Subcutaneous abdominal adipose tissue (tissue), 5 donors: ENCODE results near the gene SMCO4.
"Not testable (repeated sequence)": the region's sequence is repeated elsewhere in the genome, so short reads cannot be mapped to it uniquely, and the experiment has no call there.

Experiments
- H3K27ac ChIP-seq: one replicate; pipeline ENCODE4 v1.7.0; 2013; ENCODE audit warnings: low read depth, mild to moderate bottlenecking, inconsistent platforms, low read length, moderate library complexity
- H3K27me3 ChIP-seq, 5 donors: one replicate each; pipeline ENCODE4 v1.7.0; 2013; ENCODE audit warnings: low read length in 5 of 5, inconsistent platforms in 1 of 5; ENCODE audit not compliant: control insufficient read depth in 5 of 5, insufficient read depth in 4 of 5
- H3K36me3 ChIP-seq, 5 donors: one replicate each; pipeline ENCODE4 v1.7.0; 2013; ENCODE audit warnings: low read length in 5 of 5; ENCODE audit not compliant: control insufficient read depth in 5 of 5, insufficient read depth in 5 of 5
- H3K4me1 ChIP-seq, 5 donors: one replicate each; pipeline ENCODE4 v1.7.0; 2013; ENCODE audit warnings: low read length in 5 of 5, mild to moderate bottlenecking in 3 of 5, moderate library complexity in 1 of 5; ENCODE audit not compliant: control insufficient read depth in 5 of 5, insufficient read depth in 5 of 5
- H3K4me3 ChIP-seq, 5 donors: one replicate each; pipeline ENCODE4 v1.7.0; 2013; ENCODE audit warnings: low read length in 5 of 5, low read depth in 1 of 5
- H3K9ac ChIP-seq, 5 donors: one replicate each; pipeline ENCODE4 v1.7.0; 2013; ENCODE audit warnings: low read length in 5 of 5, mild to moderate bottlenecking in 4 of 5, moderate library complexity in 3 of 5
- H3K9me3 ChIP-seq, 5 donors: one replicate each; pipeline ENCODE4 v1.7.0; 2013; ENCODE audit warnings: low read length in 5 of 5; ENCODE audit not compliant: control insufficient read depth in 5 of 5
- donor health status: healthy.
- donor health status: healthy.
- donor health status: healthy.
- donor health status: healthy.
- donor health status: healthy.

SMCO4 gene

GRCh38 chr11:93542811-93543229, 371 bp downstream of the SMCO4 start:
- Histone ChIP-seq H3K27me3 (no peaks in the 10 kb centered on the region), H3K4me3 (peak overlapping the region in 4 of 5 donors; percentile 65 to 71 (median 70)), H3K4me1 (peaks cover 3 to 29% (median 24%) of the 10 kb centered on the region in 5 donors), H3K36me3 (no peaks in the 10 kb centered on the region), H3K9me3 (no peaks in the 10 kb centered on the region), H3K9ac (peak overlapping the region in 4 of 5 donors; percentile 53 to 73 (median 64)), H3K27ac (peak overlapping the region; percentile 44)

GRCh38 chr11:93541884-93542810, 1.0 kb downstream of the SMCO4 start:
- Histone ChIP-seq H3K9ac (peak overlapping the region; percentile 41 to 73 (median 62)), H3K4me1 (peaks cover 3 to 35% (median 31%) of the 10 kb centered on the region in 5 donors), H3K9me3 (no peaks in the 10 kb centered on the region), H3K27me3 (no peaks in the 10 kb centered on the region), H3K27ac (peak overlapping the region; percentile 44), H3K4me3 (peak overlapping the region; percentile 65 to 73 (median 70)), H3K36me3 (no peaks in the 10 kb centered on the region)

GRCh38 chr11:93540896-93541553, 2.2 kb downstream of the SMCO4 start:
- no peak overlapping the region for H3K9ac ChIP-seq
- peaks cover 3 to 42% (median 39%) of the 10 kb centered on the region in 5 donors for H3K4me1 ChIP-seq
- H3K27ac ChIP-seq = no peak overlapping the region
- no peaks in the 10 kb centered on the region for H3K36me3 ChIP-seq
- no peaks in the 10 kb centered on the region for H3K9me3 ChIP-seq
- H3K27me3 ChIP-seq = no peaks in the 10 kb centered on the region
- H3K4me3 ChIP-seq = no peak overlapping the region

GRCh38 chr11:93540337-93540736, 2.9 kb downstream of the SMCO4 start:
- Histone ChIP-seq H3K4me1 (peaks cover 3 to 42% (median 39%) of the 10 kb centered on the region in 5 donors), H3K36me3 (no peaks in the 10 kb centered on the region), H3K9ac (no peak overlapping the region), H3K9me3 (no peaks in the 10 kb centered on the region), H3K27ac (no peak overlapping the region), H3K27me3 (no peaks in the 10 kb centered on the region), H3K4me3 (no peak overlapping the region)

GRCh38 chr11:93537767-93538261, 5.4 kb downstream of the SMCO4 start:
- Histone ChIP-seq H3K9me3 (no peaks in the 10 kb centered on the region), H3K4me3 (peak overlapping the region in 3 of 5 donors; percentile 1 to 61 (median 48)), H3K27me3 (no peaks in the 10 kb centered on the region), H3K9ac (peak overlapping the region in 1 of 5 donors; percentile 29), H3K4me1 (peaks cover 0 to 39% (median 32%) of the 10 kb centered on the region in 5 donors), H3K36me3 (no peaks in the 10 kb centered on the region), H3K27ac (no peak overlapping the region)

GRCh38 chr11:93537049-93537448, 6.1 kb downstream of the SMCO4 start:
- Histone ChIP-seq H3K36me3 (no peaks in the 10 kb centered on the region), H3K9me3 (no peaks in the 10 kb centered on the region), H3K4me3 (no peak overlapping the region), H3K27me3 (no peaks in the 10 kb centered on the region), H3K9ac (no peak overlapping the region), H3K27ac (no peak overlapping the region), H3K4me1 (peaks cover 0 to 42% (median 29%) of the 10 kb centered on the region in 5 donors)

- Histone ChIP-seq H3K27me3 (no peaks in the 10 kb centered on the region), H3K9me3 (no peaks in the 10 kb centered on the region), H3K4me1 (peaks cover 0 to 36% (median 25%) of the 10 kb centered on the region in 5 donors), H3K27ac (no peak overlapping the region), H3K36me3 (no peaks in the 10 kb centered on the region), H3K9ac (no peak overlapping the region), H3K4me3 (no peak overlapping the region)
Observed at GRCh38 chr11:93536101-93536861, 6.9 kb downstream of the SMCO4 start.

GRCh38 chr11:93535578-93535977, 7.6 kb downstream of the SMCO4 start:
- not testable (repeated sequence) for H3K9me3 ChIP-seq, H3K27ac ChIP-seq, H3K27me3 ChIP-seq, H3K9ac ChIP-seq, H3K4me3 ChIP-seq, H3K36me3 ChIP-seq
- peaks cover 0 to 38% (median 25%) of the 10 kb centered on the region in 5 donors for H3K4me1 ChIP-seq

GRCh38 chr11:93532806-93533205, 10.4 kb downstream of the SMCO4 start:
- Histone ChIP-seq H3K9ac (no peak overlapping the region), H3K4me1 (peaks cover 7 to 52% (median 39%) of the 10 kb centered on the region in 5 donors), H3K9me3 (no peaks in the 10 kb centered on the region), H3K27ac (no peak overlapping the region), H3K4me3 (no peak overlapping the region), H3K27me3 (no peaks in the 10 kb centered on the region), H3K36me3 (no peaks in the 10 kb centered on the region)
